GM21526 (cell line): ENCODE data around the gene PRKAR1B.

Experiments
- ATAC-seq: cut with Tn5 transposase; IDR thresholded peaks from one replicate; pipeline ENCODE4 v1.9.1; 2021; ENCODE audit warnings: moderate library complexity; ENCODE audit not compliant: unreplicated experiment, low FRiP score

Gene PRKAR1B

DNA sequence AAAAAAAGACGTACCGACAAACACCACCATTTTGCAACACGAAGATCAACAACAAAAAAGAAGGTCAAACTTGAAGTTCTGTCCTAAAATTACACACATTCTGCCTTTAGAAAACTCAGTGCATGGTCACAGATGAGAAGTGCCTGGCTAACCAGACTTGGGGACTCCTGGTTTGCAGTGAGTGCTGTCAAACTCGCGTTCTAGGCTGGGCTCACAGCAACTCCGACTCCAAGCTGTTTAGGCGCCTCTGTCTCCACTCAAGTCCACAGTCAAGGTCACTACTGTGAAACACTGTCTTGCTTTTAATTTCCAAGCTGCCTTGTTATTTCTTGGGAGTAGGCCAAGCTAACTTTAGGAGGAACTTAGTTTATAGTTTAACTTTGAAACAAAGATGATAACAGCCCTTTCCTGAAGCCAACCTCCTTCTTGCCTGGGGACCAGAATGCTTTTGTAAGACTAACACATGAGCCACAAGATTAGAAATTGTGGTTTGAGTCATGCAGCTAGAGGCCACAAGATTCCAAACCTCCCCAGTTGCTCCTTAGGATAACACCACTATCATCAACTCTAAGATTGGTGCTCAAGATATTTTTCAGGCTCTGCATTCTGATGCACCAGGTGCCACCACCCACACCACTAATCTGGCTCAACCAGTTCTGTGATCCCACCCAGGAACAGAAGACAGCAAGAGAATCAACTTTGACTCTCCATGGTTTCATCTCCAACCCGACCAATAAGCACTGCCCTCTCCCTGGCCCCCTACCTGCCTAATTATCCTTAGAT lies 1.7 kb downstream of the PRKAR1B start:
- ATAC-seq, result no peak

DNA sequence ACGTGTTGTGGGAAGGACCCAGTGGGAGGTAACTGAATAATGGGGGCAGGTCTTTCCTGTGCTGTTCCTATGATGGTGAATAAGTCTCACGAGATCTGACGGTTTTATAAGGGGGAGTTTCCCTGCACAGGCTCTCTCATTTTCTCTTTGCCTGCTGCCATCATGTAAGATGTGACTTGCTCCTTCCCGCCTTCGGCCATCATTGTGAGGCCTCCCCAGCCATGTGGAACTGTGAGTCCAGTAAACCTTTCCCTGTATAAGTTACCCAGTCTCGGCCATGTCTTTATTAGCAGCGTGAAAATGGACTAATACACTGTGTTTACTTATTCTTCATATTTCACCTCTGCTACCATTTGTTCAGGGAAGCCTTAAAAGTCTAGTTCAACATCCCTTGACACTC lies 2.8 kb downstream of the PRKAR1B start:
- ATAC-seq, result no peak

DNA sequence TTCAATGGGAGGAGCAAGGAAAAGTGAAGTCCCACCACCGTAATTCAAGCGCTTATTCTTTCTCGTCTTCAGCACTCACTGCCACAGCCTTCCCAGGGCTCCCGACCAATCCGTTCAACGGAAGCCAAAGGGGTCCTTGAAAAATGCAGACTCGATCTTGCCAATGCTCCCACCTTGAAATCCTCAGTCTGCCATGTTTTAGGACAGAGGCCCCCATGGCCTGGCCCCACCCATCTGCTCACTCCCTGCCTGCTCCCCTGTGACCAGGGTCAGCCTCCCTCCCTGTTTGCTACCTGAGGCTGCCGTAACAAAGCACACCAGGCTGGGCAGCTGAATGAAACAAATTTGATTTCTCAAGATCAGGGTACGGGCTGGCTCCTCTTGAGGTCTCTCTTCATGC lies 3.5 kb downstream of the PRKAR1B start:
- ATAC-seq, result no peak

DNA sequence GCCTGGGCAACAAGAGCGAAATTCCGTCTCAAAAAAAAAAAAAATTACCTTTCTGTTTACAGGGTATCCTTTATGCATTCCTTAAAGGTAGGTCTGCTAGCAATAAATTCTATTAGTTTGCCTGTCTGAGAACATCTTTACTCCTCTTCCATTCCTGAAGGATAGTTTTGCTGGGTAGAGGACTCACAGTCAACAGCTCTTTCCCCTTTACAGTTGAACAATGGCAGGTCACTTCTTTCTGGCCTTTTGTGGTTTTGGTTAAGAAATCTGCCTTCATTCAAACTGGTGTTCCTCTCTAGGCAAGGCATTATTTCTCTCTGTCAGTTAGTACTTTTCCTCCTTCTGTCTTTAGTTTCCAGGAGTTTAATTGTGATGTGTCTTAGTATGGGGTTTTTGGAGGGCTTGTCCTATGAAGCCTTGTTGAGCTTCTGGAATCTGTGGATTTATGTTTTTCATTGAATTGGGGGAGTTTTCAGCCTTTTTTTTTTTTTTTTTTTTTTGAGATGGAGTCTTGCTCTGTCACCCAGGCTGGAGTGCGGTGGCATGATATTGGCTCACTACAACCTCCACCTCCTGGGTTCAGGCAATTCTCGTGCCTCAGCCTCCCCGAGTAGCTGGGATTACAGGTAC lies 5.3 kb downstream of the PRKAR1B start:
- ATAC-seq, result no peak

DNA sequence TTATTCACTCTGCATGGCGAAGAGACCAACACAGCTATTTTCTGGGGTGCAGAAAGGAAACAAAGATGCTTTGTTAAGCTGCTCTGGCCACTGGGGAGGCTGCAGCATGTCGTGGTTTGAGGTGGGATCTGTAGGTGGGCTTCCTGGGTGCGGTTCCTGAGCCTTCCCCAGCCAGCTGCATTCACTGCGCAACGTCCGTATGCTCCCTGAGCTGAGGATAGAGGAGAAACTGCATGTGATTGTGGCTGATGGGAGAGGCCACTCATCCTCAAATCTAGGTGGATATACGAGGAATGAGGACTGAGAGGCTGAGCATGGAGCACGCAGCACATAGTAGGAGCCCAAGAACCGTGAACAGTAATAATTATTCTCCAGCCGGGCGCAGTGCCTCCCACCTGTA lies 10.4 kb downstream of the PRKAR1B start:
- ATAC-seq, result no peak

DNA sequence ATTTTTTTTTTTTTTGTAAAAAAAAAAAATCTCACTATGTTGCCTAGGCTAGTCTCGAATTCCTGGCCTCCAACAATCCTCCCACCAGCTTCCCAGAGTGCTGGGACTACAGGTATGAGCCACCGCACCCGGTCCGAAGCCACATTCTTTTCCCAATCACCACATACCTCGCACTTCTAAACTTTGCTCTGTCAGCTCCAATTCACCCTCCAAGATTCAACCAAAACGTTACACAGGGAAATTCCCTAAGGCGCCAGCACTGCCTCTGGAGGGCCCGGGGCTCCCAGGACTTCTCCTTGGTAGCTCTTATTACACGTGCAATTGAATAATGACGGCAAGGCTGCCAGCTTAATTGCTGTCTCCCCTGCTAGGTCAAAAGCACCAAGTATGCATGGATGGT lies 10.9 kb downstream of the PRKAR1B start:
- no peak for ATAC-seq

DNA sequence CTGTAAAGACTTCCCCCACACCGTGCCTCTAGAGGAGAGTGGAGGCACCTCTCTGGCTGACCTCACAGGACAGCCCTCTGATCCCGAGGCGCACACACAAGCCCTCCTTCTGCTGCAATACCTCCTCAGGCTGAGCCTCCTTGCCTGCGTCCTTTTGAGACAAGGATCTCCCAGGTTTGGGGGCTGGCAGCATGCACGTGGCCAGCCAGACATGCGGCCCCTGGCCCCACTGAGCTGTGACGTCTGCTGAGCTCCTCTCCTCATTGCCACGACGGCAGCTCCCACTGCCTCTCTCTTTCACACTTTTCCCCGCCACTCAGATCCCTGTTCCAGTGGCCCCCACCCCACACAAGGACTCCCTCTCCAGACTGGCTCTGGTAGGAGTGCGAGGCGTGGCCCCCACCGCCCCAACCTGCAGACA lies 12.8 kb downstream of the PRKAR1B start:
- ATAC-seq, result no peak

DNA sequence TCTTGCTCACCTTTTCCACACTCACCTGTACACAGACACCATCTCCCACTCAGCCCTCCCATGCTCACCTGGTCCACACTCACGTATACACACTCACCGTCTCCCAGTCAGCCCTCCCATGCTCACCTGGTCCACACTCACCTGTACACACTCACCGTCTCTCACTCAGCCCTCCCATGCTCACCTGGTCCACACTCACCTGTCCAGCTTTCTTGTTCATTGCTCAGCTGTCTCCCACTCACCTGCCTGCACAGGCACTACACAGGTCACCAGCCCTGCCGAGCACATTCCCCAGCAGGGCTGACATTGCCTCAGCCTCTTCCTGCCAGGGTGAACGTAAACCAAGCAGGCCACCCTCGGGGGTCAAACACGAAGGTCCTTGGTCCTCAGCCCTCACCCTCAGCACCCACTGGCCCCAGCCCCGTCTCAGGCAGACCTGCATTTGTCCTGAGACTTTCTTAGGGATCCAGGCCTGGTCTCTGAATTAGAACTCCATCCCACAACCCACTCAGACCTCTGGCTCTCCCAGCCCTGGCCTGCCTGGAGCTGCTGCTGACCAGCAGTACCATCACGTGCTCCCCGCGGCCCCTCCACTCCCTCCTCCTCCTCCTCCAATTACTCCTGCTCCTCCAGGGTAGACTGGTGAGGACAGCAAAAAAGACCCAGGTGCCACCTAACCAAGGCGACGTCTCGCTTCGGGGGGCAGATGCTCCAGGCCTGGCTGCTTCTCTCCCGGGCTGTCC lies 13.4 kb downstream of the PRKAR1B start:
- no peak for ATAC-seq

DNA sequence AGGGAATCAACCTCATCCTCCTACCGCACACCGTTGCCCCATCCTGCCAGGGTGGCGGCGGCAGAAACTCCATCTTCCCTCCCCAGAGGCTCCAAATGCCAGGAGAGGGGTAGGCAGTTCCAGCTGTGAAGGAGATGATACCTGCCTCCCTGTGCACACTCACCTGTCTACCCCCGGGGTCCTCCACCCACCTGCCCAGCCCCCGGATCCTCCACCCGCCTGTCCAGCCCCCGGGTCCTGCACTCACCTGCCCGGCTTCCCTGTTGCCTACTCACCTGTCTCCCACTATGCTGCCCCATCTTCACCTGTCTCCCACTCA lies 14.0 kb downstream of the PRKAR1B start:
- no peak for ATAC-seq

DNA sequence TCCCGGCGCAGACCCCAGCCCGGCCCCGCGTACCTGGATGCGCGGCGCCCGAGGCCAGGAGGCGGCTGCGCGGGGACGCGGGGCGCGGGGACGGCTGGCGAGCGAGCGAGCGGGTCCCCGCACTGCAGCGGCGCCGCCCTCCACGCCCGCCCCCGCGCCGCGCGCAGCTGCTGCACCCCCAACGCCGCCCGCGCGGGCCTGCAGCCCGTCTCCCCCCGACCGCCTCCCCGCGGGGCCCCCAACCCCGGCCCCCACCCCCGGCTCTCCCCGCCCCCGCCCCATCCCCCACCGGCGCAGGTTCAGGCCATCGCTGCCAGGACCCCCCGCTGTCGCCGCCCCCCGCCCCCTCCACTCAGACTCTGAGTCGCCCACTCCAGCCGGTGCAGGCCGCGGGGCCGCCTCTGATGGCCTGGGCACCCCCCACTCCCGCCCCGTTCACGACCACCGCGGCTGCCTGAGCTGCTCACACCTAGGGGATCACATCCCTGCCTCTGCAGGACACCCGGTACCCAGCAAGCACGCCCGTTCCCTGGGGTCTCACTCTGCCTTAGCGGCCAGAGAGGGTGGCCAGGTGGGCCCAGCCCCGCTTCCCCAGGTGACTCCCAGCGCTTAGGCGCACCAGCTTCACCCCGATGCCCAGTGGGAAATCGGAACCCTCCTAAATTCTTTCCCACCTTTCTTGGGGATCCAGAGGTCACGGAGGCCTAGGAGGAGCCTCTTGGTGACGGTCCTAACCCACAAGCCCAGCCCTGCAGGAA lies 14.5 kb downstream of the PRKAR1B start:
- no peak for ATAC-seq

DNA sequence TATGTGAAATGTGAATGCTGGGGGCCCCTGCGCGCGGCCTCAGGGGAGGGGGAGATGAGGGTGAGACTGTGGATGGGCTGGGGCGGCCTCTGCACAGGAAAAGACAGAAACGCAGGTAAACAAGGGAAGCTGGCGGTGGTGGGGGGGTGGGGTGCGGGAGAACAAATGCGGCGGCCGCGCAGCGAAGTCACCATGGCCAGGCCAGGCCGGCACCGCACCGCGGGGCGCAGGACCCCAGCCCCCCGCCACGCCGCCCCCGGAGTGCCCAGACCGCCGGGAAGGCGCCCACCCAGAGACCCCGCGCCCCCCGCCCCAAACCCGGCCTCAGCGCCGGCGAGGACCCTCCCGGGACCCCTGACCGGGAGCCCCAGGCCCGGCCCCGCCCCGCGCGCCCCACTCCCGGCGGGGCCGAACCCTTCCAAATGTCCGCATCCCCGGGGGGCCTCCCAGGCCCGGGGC lies 15.1 kb downstream of the PRKAR1B start:
- no peak for ATAC-seq

DNA sequence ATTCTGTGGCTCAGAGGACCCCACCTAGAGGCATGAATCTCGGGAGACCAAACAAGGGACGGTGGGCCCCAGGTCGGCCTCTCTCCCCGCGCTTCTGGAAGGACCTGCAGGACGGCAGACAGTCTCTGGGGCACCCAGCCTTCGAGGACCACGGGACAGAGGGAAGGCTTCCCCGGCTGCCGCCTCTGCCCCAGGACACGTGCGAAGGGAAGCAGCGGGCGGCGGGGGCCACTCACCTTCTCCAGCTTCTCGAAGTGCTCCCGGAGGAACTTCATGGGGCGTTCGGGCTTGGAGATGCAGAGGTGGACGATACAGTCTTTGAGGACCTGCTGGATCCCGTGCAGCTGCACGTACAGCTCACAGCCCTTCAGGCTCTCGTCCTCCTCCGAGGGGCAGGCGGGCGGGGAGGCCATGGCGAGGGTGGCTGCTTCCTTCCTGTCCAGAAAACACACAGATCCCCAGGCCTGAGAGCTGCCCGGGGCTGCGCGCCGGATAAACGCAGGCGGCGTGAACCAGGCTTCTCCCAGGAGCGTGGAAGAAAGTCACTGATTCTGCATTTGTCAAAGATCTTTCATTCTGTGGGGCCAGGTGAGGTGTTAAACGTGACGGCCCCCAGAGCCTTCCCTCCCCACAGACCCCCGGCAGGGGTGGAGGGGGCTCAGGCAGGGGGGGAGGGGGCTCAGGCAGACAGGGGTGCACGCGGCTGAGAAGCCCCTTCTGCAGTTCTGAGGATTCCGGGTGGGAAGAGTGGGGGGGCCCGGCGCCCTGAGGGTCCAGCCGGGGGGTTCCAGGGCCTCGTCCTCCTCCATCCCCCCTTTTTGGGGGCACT lies 15.8 kb downstream of the PRKAR1B start:
- no peak for ATAC-seq

DNA sequence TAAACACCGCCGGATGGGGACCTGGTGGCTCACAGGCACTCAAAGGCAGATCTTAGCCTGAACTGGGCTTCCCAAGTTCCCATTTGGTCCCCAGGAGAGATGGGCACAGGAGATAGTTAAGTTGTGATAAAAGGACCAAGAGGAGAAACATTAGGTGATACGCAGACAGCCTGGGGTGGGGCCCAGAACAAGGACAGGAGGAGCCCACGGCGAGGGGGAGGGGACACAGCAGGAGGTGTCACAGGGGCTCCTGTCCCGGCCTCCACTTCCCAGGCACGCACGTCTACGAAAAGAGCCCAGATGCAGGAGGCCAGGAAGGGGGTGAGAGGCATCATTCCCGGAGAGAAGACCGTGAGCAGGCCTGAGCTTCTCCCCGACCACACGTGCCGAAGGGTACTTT lies 16.9 kb downstream of the PRKAR1B start:
- no peak for ATAC-seq

DNA sequence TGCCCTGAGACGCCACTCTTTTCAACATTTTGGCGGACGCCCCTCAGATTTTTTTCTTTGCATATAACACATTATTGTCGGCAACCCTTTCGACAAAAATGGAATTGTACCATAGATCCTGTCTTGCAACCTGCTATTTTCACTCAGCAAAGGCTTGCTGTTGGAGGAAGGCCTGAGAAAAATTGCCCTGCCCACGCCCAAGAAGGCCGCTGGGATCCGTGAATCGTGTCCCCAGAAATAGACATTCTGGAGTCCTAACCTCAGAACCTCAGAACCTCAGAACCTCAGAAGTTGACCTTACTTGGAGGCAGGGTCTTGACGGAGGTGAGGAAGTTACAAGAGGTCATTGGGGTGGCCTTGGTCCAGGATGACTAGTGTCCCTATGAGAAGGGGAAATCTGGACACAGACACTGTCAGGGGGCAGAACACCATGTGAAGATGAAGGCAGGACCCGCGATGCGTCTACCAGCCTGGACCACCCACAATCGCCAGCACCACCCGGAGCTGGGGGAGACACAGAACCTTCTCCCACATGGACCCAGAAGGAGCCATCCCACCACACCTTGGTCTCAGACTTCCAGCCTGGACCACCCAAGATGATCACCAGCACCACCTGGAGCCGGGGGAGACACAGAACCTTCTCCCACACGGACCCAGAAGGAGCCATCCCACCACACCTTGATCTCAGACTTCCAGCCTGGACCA lies 19.6 kb downstream of the PRKAR1B start:
- ATAC-seq, result no peak

DNA sequence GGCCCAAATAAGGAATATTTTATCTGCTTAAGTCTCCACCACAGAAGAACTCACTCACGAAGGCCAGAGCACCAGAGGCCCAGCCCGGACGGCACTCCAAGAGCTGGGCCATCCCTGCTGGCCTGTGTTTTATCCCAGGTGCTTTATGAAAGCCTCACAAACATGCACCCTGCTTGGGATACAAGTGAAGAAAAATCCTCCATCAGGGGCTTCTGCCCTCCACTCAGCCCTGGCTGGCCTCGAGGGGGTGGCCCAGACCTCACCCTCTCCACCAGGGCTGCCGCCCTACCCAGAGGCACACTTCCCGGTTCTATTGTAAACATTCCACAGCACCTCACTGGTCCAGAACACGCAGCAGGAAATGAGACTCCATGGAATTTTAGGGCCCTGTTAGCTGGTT lies 20.4 kb downstream of the PRKAR1B start:
- no peak for ATAC-seq

DNA sequence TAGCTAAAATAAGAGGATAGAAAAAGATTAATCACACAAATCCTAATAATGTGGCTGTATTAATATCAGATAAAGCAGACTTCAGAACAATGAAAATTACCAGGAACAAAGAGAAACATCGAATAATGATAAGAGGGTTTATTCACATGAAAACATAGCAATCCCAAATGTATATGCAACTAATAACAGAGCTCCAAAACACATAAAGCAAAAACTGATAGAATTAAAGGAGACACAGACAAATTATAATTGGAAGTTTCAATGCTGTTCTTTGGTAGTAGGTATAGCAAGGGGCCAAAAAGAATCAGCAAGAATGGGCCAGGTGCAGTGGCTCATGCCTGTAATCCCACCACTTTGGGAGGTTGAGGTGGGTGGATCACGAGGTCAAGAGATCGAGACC lies 24.0 kb downstream of the PRKAR1B start:
- ATAC-seq, result no peak

DNA sequence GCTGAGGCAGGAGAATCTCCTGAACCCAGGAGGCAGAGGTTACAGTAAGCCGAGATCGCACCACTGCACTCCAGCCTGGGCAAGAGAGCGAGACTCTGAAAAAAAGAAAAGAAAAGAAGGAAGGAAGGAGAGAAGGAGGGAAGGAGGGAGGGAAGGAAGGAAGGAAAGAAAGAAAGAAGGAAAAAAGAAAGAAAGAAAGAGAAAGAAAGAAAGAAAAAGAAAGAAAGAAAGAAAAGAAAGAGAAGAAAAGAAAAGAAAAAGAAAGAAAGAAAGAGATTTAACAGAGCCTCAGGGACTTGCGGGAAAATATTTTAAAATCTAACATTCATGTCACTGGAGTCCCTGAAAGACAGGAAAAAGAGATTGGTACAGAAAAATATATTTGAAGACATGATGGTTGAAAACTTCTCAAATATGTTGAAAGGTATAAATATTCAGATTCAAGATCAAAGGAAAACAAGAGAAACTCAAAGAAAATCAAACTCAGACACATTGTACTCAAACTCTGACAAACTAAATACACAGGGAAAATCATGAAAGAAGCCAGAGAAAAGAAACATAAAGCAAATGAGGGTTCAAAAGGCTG lies 25.9 kb downstream of the PRKAR1B start:
- no peak for ATAC-seq

DNA sequence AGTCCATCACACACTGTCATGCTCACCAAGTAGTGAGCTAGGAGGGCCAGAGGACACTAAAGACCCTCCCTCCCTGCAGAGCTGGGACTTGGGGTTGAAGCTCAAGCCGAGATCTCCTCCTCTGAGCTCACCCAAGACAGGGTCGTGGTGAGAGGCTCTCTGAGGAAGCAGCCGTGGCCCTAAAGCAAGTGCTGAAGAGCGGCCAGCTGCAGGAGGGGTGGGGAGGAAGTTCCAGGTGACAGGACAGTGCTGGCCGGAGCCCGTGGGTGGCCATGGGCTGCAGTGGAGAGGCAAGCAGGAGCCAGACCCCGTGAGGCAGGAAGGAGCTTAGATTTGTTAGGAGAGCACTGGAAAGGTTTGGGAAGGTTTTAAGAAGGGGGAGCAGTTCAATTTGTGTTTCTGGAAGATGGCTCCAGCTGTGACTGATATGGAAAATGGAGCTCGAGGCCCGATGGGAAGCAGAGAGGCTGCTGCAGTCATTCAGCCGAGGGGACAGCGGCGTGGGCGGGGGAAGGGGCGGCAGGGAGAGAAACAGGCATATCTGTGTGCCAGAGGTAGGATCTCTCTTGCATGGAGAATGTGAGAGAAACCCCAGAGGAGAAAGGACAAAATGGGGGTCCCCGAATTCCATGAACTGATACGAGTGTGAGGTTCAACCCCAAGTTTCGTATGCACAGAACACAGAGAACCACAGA lies 27.5 kb downstream of the PRKAR1B start:
- no peak for ATAC-seq
